ENCODE data around the gene HMGN1. TPM values are rescaled to one million over a fixed set of nuclear protein-coding genes. Genes with fewer than 3 reads are reported as not detected.
A peak's percentile ranks its signal among the peaks of the same experiment; 100 is the strongest.

HMGN1 gene
- total RNA-seq, 1 experiment from 2014 or later = 469 TPM

GRCh38 chr21:39348355-39349210 is at the start of gene HMGN1 (continued):
- TF ChIP-seq, protein P1, sequence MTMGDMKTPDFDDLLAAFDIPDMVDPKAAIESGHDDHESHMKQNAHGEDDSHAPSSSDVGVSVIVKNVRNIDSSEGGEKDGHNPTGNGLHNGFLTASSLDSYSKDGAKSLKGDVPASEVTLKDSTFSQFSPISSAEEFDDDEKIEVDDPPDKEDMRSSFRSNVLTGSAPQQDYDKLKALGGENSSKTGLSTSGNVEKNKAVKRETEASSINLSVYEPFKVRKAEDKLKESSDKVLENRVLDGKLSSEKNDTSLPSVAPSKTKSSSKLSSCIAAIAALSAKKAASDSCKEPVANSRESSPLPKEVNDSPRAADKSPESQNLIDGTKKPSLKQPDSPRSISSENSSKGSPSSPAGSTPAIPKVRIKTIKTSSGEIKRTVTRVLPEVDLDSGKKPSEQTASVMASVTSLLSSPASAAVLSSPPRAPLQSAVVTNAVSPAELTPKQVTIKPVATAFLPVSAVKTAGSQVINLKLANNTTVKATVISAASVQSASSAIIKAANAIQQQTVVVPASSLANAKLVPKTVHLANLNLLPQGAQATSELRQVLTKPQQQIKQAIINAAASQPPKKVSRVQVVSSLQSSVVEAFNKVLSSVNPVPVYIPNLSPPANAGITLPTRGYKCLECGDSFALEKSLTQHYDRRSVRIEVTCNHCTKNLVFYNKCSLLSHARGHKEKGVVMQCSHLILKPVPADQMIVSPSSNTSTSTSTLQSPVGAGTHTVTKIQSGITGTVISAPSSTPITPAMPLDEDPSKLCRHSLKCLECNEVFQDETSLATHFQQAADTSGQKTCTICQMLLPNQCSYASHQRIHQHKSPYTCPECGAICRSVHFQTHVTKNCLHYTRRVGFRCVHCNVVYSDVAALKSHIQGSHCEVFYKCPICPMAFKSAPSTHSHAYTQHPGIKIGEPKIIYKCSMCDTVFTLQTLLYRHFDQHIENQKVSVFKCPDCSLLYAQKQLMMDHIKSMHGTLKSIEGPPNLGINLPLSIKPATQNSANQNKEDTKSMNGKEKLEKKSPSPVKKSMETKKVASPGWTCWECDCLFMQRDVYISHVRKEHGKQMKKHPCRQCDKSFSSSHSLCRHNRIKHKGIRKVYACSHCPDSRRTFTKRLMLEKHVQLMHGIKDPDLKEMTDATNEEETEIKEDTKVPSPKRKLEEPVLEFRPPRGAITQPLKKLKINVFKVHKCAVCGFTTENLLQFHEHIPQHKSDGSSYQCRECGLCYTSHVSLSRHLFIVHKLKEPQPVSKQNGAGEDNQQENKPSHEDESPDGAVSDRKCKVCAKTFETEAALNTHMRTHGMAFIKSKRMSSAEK (CRISPR knock-in tag; IDR thresholded peaks at IDR 0.05; ENCODE audit: borderline replicate concordance) = no peak
- TF ChIP-seq, protein P2, sequence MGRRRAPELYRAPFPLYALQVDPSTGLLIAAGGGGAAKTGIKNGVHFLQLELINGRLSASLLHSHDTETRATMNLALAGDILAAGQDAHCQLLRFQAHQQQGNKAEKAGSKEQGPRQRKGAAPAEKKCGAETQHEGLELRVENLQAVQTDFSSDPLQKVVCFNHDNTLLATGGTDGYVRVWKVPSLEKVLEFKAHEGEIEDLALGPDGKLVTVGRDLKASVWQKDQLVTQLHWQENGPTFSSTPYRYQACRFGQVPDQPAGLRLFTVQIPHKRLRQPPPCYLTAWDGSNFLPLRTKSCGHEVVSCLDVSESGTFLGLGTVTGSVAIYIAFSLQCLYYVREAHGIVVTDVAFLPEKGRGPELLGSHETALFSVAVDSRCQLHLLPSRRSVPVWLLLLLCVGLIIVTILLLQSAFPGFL (CRISPR knock-in tag; IDR thresholded peaks at IDR 0.05; ENCODE audit: borderline replicate concordance) = no peak
- TF ChIP-seq, protein P3, sequence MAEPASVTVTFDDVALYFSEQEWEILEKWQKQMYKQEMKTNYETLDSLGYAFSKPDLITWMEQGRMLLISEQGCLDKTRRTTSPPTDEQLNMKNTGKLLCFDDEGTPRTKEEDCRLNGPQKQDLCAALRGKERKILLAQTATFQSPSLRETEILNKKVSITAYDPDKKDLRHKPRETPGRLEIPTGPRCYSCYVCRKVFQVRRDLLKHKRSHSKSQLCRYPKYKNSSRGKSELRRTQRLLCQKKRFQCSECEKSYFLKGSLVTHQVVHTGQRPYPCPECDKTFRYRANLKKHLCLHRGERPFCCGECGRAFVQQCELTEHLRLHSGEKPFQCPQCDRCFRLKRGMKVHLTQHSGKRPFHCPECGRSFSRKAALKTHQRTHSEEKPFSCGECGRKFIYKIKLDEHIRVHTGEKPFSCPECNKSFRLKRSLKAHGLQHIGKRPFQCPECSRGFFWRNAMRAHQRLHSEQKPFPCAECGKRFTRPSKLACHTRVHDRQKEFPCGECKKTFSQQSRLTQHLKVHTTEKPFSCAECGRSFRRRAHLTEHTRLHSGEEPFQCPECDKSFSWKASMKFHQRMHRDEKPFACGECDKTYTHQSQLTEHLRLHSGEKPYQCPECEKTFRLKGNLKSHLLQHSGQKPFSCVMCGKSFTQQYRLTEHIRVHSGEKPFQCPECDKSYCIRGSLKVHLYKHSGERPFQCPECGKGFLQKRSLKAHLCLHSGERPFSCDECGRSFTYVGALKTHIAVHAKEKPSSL (CRISPR knock-in tag; conservative IDR thresholded peaks at IDR 0.05) = no peak
- TF ChIP-seq, protein P4, sequence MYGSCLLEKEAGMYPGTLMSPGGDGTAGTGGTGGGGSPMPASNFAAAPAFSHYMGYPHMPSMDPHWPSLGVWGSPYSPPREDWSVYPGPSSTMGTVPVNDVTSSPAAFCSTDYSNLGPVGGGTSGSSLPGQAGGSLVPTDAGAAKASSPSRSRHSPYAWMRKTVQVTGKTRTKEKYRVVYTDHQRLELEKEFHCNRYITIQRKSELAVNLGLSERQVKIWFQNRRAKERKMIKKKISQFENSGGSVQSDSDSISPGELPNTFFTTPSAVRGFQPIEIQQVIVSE (CRISPR knock-in tag; IDR thresholded peaks at IDR 0.05; ENCODE audit: borderline replicate concordance) = no peak
- TF ChIP-seq NFYB (CRISPR knock-in tag; conservative IDR thresholded peaks at IDR 0.05; ENCODE audit: low read depth) (no peak), RELA (CRISPR knock-in tag; IDR thresholded peaks at IDR 0.05; ENCODE audit: borderline replicate concordance) (no peak), ZNF671 (CRISPR knock-in tag; IDR thresholded peaks at IDR 0.05) (peak; percentile 70; the same call in 1 of the 2 replicates), MYBL2 (CRISPR knock-in tag; IDR thresholded peaks at IDR 0.05) (no peak), FOXP1 (CRISPR knock-in tag; IDR thresholded peaks at IDR 0.05; ENCODE audit: borderline replicate concordance) (peak; percentile 28; the same call in 1 of the 2 replicates), E2F5 (CRISPR knock-in tag; IDR thresholded peaks at IDR 0.05) (peak; percentile 74), SOX15 (CRISPR knock-in tag; IDR thresholded peaks at IDR 0.05) (no peak)
- TF ChIP-seq, protein P5, sequence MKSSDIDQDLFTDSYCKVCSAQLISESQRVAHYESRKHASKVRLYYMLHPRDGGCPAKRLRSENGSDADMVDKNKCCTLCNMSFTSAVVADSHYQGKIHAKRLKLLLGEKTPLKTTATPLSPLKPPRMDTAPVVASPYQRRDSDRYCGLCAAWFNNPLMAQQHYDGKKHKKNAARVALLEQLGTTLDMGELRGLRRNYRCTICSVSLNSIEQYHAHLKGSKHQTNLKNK (CRISPR knock-in tag; IDR thresholded peaks at IDR 0.05) = no peak

- POLR2A ChIA-PET = interaction anchor here (0.8 kb wide), 1 partner anchor 10 kb away, joined by 7 read pairs; no protein-coding TSS in a partner anchor
- DNase-seq (ENCODE audit: low spot score) (no peak), ATAC-seq (no peak)
- TF ChIP-seq, protein P1 (CRISPR knock-in tag; IDR thresholded peaks at IDR 0.05; ENCODE audit: borderline replicate concordance) = no peak
- no peak for TF ChIP-seq NR1H2 (CRISPR knock-in tag; IDR thresholded peaks at IDR 0.05)
- Mint-ChIP-seq H3K27me3 (ENCODE audit: low read depth) (no peaks in the 10 kb centered on the region), H3K27ac (peak overlapping the region; percentile 59), H3K36me3 (peaks cover 28% of the 10 kb centered on the region), H3K4me3 (no peak overlapping the region), H3K9me3 (no peaks in the 10 kb centered on the region), H3K4me1 (peaks cover 8% of the 10 kb centered on the region; the same call in 1 of the 2 replicates)
- CTCF ChIA-PET = interaction anchor here (1.1 to 1.5 kb wide), 2 partner anchors 10 to 44 kb away, joined by 4 to 6 read pairs; no protein-coding TSS in a partner anchor
Measured at GRCh38 chr21:39397646-39398385, 48.9 kb upstream of the HMGN1 start.
